HG02884 (cell line): ENCODE results near the gene STING1.
A peak's percentile ranks its signal among the peaks of the same experiment; 100 is the strongest.

Source experiments
- ATAC-seq: cut with Tn5 transposase; IDR thresholded peaks from one replicate; pipeline ENCODE4 v1.9.1; 2021; ENCODE audit warnings: mild to moderate bottlenecking, moderate library complexity; ENCODE audit not compliant: unreplicated experiment

Gene STING1

DNA sequence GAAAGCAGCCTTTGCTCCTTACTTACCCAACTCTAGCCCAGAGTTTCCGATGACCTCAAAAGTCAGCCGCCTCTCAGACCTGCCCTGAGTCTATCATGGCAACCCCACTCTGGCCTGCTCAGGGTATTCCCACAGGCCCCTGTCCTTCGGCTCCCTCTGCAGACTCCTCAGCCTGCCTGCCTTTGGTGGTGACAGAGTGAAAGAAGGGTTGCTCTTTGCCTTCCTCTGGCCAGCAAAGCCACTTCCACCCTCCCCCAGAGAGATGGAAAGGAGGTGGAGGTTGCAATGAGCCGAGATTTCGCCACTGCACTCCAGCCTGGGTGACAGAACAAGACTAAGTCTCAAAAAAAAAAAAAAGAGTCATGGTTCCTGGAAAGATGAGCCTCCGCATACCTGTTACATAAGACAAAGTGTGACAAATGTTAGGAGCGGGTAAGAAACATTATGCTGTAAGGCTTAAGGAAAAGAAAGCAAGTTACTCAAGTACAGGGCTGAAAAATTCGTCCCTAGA lies 14.1 kb downstream of the STING1 start:
- no peak for ATAC-seq

DNA sequence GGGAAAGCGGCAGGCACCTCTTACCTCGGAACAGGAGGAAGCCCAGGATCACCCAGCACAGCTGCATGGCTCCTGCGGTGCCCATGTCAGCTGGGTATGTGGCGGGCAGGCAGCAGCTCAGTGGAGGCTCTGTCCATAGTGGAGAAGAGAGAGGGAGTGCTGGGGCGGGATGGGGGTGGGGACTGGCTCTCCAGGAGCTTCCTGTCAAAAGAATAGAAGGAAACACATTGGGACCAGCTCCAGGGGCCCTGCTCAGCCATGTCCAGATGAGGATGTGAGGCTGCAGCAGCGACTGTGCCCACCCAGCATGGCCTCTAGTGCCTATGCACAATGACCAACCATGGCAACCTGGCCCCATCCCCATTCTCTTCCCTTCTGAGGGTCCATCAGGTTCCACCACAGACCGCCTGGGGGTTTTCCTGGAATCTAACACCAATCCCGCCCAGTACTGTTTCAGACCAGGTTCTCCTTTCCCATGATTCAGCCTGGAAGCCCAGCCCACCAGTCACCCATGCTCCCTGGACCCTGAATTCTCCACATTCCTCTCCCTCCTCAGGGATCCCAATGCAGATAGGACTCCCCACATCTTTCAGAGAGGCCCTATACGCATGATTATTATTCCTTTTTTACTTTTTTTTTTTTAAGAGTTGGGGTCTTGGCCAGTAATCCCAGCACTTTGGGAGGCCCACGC lies 19.8 kb downstream of the STING1 start, which contains the start of gene ECSCR:
TSS of gene ECSCR (minus strand) at position 158 of the 691 bp plus-strand sequence. CDS start at position 85, 73 bp downstream.
- no peak for ATAC-seq

DNA sequence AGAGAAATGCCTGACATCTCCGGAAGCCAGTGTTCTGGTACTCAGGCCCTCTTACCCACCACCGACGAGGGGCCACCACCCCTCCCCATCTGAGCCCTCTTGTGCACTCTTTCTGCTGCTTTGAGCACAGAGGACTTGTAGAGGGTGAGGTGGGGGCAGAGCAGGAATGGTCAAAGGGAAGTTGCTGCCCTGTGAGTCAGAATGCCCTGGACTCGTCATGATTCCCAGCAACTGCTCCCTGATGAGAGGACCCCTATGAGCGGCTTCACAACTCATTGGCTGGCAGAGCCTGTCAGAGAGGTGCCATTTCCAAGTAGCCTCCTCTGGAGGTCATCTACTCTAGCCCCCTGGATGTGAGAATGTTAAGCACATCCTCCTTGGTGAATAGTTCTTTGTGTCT lies 20.9 kb downstream of the STING1 start:
- no peak for ATAC-seq

DNA sequence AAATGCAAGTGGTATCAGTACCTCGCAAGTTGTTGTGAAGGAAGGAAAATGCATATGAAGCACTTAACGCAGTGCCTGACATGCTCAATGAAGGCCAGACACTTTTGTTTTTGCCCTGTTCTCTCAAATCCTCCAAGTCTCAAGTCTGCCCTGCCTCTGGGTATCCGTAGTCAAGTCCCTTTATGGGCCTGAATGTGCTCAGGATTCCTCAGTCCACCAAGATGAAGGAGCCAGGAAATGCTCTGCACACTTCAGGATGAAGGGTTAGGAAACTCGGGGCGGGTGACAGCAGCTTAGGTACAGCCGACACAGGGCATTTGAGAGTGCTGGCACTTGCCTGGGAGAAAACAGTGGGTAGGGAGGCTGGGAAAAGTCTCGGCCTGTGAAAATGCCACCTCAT lies 21.4 kb downstream of the STING1 start:
- no peak for ATAC-seq

DNA sequence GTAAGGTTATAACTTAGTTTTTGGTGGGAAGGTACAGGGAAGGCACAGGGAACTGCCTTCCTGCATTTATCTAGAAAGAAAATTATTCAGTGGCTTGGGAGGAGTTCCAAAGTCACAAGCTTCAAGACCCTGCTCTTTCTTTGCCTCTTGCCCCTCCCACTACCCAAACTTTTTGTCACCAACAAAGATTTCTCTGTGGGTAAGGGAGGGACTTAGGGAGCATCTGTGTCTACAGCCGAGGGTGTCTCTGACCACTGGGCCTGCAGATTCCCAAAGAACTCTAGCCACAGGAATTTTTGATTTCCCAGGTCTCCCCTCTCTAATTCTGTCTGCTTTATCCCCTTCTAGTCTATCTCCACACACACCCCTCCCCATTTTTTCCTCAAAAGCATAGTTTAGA lies 22.1 kb downstream of the STING1 start:
- no peak for ATAC-seq

DNA sequence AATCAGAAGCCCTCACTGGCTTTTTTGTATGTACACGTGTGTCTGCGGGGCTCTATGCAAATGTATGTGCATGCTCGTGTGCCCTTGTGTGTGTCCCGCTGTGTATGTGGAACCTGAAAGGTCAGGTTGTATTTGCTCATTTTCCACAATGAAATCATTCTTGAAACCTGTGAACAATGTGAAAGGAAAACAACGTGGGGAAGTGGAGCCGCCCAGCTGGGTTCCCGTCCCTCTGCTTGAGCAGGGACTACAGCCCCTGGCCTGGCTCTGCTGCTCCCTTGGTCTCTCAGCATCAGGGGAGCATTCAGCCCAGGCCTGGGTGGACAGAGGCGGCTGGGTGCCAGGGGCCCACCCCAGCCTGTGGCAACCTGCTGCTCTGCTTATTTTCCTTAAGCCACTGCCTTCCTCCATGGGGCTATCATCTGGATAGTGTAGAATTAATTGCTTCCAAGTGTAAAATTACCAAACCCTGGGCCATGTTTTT lies 23.1 kb downstream of the STING1 start:
- no peak for ATAC-seq

DNA sequence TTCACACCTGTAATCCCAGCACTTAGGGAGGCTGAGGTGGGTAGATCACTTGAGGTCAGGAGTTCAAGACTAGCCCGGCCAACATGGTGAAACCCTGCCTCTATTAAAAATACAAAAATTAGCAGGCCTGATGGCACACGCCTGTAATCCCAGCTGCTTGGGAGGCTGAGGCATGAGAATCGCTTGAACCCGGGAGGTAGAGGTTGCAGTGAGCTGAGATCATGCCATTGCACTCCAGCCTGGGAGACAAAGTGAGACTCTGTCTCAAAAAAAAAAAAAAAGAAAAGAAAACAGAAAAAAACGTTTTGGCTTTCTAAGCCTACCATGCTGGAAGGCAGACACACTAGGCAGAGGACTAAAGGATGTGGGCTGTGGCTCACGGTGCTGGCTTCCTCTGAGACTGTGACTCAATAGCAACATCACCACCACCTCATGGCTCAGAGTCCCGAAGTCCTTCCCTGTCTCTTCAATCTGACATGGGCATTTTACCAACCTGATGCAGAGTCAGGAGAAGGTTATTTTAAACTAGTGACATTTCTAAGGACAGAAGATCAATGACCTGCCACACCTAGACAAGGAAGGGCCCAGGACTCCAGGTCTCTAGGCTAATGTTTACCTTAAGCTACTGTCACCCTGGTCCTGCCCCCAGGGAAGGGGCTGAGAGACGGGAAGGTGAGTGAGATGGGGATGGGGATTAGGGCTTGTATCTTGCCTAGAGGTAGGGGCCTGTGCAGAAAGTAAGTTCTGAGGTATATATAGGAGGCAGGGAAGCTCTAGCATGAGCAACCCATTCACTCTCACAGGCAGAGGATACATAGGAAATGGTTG lies 23.8 kb downstream of the STING1 start:
- no peak for ATAC-seq

DNA sequence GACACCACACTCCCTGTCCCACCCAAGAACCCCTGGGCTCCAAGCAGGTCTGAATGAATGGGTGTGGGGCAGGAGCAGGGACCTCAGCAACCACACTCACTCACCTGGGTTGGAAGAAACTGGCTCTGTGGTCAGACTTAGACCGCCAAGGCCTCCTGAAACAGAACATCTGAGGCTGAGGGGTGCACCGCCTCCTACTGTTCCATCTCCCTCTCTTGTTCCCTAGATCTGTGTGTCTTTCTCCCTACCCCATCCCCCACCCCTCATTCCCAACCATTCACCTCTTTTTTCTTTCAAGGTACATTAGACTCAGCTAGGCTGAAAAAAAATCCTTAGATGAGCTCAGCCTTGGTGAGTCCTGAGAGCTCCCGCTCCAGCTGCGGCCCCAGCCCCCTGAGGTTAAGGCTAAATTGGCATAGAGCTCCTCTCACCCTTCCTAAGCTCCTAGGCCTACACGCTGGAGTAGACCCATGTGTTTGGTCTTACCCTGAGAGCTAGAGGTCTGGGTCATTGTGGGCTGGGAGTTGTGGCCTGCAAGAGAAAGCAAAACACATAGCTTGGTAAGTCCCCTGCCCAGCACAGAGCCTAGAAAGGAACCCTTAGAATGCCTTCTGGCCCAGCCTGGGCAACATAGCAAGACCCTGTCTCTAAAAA lies 24.8 kb downstream of the STING1 start:
- ATAC-seq, result no peak

DNA sequence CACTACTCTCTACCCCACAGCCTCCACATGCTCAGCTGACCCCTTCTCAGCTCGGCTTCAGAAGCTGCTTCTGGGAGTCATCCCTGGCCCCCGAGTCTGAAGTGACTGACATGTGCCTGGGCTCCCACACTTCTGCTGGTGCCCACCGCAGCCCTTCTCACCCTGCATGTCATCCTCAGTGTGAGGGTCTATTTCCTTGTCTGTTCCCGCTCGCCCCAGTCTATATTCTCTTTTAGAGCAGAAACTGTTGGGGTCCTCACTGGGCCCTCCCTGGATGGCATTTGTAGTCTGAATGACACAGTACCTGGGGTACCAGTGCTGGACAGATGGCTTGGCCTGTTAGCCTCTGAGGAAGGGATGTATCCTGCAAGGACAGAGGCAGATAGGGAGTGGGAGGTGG lies 25.3 kb downstream of the STING1 start:
- no peak for ATAC-seq

DNA sequence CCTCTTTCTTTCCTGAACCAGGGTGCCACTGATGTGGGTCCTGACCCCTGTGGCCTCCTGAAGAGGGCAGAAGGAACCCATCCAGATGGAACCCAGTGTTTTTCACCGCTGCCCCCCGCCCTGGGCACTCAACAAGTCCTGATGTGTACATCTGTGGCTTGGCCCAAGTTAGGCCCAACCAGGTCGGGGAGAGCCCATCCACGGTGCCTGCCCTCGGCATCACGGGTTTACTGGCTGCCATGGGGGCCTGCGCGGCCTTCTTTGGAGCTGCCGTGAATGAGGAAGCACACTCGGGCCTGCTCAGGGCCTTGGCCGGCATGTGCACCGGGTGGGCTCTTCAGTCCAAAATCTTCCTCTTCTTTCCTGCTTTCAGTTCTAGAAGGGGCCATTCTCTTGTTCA lies 25.8 kb downstream of the STING1 start:
- no peak for ATAC-seq

DNA sequence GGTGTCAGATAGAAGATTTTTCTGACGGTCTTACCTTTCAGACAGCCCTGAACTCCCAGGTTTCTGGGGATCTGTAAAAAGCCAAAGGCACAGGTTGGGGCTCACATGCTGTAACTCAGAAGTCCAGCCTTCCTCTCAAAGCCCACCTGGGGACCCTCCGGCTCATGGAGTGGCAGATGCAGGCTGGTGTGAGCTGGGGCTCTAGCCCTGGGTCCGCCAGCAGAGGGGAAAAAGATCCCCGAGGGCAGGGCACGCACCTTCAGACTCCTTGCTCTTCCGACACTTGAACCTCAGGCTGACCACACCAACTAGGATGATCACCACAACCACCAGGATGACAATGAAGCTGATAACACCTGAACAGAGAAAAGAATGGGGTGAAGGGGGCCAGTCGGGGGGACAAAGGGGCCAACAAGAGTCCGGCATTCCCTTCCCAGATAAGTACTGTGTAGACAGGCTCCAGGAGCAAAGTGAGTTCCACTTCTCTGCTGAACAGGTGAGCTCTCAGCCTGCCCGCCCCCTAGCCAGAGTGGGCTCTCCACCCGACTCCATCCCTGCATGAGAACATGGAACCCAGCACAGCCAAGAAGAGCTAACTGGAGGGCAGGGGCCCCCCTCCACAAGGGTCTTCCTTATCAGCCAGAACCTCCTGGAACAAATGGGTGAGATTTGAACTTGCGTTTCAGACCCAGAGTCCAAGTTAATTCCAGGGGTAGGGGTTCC lies 27.8 kb downstream of the STING1 start:
- ATAC-seq, result no peak

DNA sequence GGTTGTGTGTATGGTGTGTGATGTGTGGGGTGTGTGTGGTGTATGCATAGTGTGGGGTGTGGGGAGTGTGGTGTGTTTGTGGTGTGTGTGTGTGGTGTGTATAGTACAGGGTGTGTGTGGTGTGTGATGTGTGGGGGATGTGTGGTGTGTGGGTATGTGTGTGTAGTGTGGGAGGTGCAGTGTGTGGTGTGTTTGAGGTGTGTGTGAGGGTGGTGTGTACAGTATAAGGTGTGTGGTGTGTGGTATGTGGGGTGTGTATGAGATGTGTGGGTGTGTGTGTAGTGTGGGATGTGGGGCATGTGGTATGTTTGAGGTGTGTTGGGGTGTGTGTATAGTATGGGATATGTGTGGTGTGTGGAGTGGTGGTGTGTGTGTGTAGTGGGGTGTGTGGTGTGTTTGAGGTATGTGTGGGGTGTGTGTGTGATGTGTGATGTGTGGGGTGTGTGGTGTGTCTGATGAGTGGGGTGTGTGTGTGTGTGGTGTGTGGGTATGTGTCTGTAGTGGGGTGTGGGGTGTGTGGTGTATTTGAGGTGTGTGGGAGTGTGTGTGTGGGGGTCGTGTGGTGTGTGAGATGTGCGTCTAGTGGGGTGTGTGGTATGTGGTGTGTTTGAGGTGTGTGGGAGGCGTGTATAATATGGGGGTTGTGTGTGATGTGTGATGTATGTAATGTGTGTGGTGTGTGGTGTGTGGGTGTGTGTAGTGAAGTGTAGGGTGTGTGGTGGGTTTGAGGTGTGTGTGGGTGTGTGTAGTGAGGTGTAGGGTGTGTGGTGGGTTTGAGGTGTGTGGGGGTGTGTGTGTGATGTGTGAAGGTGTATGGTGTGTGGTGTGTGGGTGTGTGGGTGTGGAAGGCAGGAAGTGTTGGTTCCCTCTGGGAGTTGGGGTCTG lies 28.6 kb downstream of the STING1 start:
- ATAC-seq, result no peak

DNA sequence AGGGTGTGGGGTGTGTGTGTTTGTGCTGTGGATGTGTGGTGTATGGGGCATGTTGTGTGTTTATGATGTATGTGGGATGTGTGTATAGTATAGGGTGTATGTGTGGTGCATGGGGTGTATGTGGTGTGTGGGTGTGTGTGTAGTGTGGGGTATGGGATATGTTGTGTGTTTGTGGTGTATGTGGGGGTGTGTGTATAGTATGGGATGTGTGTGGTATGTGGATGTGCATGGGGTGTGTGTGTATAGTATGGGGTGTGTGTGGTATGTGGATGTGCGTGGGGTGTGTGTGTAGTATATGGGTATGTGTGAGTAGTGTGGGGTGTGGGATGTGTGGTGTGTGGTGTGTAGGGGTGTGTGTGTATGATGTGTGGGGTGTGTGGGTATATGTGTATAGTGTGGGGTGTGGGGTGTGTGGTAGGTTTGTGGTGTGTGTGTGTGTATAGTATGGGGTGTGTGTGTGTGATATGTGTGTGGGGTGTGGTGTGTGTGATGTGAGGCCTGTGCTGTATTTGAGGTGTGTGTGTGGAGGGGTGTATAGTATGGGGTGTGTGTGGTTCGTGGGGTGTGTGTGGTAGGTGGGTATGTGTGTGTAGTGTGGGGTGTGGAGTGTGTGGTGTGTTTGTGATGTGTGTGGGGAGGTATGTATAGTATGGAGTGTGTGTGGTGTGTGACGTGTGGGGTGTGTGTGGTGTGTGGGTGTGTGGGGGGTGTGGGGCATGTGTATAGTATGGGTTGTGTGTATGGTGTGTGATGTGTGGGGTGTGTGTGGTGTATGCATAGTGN lies 30.5 kb downstream of the STING1 start:
- no peak for ATAC-seq

DNA sequence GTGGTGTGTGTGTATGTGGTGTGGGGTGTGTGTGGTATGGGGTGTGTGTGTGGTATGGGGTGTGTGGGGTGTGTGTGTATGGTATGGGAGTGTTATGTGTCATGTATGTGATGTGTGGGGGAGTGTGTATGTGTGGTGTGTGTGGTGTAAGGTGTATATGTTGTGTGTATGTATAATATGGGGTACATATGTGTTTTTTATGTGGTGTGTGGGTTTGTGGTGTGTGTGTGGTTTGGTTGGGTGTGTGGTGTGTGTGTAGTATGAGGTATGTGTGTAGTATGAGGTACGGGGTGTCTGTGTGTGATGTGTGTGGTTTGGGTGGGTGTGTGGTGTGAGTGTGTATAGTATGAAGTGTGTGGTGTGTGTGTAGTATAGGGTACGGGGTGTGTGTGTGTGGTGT lies 31.4 kb downstream of the STING1 start:
- ATAC-seq, result no peak

DNA sequence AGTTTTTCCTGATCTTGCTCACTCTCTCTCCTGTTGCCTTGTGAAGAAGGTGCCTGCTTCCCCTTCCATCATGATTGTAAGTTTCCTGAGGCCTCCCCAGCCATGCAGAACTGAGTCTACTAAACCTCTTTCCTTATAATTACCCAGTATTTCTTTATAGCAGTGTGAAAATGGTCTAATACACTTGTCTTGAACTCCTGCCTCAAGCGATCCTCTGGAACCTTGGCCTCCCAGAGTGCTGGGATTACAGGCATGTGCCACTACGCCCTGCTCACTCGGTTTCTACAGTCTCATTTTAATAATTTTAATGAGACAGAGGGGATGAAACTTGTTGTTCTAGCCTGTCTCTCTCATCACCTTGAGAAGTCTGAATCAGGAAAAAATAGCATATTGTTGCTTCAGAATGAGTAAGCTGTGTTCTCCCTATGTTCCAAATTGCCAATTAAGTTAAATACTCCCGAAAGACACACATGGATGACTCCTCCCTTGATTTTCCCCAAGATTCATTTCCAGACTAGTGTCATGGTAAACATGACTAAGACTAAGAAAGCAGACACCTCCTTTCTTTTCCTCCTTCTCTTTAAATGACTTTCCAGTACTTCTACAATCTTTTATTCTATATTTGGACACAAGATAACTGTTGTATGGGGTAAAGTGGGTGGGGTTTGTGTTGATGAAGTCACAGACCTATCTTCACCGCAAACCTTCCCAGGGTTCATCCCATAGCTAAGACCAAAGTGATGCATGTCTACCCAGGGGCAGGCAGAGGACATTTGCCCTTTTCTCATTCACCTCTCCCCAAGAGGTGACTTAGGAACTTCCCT lies 35.4 kb downstream of the STING1 start:
- ATAC-seq, result peak; percentile 81

DNA sequence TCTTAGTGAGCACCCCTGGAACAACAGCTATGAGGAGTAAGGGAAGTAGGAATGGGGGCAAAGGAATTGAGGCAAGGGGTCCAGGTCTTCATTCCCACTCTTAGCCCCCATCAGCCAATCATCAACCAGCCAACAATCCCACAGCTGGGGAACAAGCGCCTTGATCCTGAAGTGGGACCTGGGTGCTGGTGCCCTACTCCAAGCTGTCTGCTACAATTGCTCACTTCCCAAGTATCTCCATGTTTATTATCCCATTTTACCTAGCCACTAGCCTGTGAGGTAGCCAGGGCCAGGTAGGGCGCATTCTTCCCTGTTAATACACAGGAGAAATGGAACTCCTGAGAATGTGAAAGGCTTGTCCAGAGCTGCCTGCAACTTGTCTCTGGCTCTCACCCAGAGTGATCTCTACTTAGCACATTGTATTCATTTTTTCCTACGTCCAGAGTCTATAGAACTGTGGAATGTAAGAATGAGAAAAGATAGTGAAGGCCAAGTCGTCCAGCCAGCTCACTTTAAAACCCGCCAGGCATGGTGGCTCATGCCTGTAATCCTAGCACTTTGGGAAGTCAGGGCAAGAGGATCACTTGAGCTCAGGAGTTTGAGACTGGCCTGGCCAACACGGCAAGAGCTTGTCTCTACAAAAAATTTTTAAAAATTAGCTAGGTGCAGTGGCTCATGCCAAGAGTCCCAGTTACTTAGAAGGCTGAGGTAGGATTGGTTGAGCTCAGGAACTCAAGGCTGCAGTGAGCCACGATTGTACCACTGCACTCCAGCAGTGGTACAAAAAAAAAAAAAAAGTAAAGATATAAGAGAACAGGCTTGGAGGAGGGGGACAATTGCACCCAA lies 37.0 kb downstream of the STING1 start:
- ATAC-seq, result no peak

DNA sequence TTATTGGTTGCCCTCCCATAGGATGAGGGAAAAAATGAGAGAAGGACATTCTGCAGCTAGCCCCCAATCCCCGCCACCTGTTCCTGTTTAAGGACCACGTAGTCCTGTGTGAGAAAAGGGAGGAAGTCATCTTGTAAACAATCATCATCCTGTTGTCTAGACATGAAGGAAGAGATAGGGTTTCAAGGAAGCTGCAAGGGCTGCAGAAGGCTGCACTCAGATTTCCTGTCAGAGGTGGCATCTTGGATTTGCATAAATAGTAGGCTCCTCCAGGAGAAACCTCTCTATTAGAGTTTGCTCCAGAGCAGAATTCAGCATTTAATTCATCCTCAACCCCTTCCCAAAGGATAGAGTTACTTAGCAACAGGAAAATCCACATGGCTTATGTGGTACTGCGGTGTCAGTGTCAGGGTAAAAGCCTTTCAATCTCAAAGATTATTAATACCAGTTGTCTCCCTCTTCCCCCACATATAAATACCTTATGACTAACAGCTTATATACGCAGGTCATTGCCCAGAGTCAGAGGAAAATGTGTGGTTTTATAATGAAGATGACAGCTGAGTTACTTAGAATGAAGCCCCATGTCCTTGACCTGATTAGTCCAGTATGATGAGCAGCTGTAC lies 38.6 kb downstream of the STING1 start:
- ATAC-seq, result no peak
